ENCODE data around the gene DDIAS.

The DDIAS gene

DNA sequence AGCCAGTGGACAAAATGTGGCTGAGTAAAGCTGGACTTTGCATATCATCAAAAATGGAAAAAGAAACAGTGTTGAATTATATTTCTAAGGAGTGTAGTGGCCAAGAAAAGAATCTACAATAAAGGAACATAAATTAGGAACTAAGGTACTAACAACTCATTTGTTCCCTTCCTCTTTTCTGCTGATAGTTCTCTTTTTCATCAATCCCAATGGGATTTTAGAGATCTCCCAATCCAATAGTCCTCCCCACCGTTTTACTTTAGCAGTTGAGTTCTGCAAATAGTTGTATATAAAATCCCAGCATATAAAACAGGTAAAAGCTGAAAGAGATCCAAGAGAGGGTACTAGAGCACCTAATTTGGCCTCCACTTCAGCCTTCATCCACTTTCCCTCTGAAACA lies 3.3 kb upstream of the DDIAS start:
- Histone ChIP-seq H3F3A (ENCODE audit: low read depth) (no peaks in the 10 kb centered on the region), H3K27me3 (ENCODE audit: insufficient read depth, low read length, poor library complexity, severe bottlenecking) (no peaks in the 10 kb centered on the region), H4K20me1 (ENCODE audit: insufficient read depth, low read length, poor library complexity, severe bottlenecking) (no peaks in the 10 kb centered on the region), H3K9ac (ENCODE audit: low read depth, low read length, poor library complexity, severe bottlenecking) (no peak overlapping the region), H3K9me2 (replicated peaks; ENCODE audit: low read depth, low read length) (no peaks in the 10 kb centered on the region), H3K36me3 (ENCODE audit: insufficient read depth, low read length) (no peaks in the 10 kb centered on the region), H3K4me3 (ENCODE audit: low read length, poor library complexity, severe bottlenecking) (no peak overlapping the region), H3K9me3 (ENCODE audit: insufficient read depth, low read depth, low read length) (no peaks in the 10 kb centered on the region), H2AFZ (ENCODE audit: low read length) (no peak overlapping the region), H3K79me2 (ENCODE audit: insufficient read depth, low read length) (no peaks in the 10 kb centered on the region), H3K4me1 (ENCODE audit: insufficient read depth, low read length, poor library complexity, severe bottlenecking) (no peaks in the 10 kb centered on the region), H3K4me2 (ENCODE audit: low read depth, low read length, poor library complexity, severe bottlenecking) (no peak overlapping the region)
- no peak for TF ChIP-seq EZH2phosphoT487 (IDR thresholded peaks at IDR 0.05; ENCODE audit: borderline replicate concordance)
- TF ChIP-seq, protein P1, sequence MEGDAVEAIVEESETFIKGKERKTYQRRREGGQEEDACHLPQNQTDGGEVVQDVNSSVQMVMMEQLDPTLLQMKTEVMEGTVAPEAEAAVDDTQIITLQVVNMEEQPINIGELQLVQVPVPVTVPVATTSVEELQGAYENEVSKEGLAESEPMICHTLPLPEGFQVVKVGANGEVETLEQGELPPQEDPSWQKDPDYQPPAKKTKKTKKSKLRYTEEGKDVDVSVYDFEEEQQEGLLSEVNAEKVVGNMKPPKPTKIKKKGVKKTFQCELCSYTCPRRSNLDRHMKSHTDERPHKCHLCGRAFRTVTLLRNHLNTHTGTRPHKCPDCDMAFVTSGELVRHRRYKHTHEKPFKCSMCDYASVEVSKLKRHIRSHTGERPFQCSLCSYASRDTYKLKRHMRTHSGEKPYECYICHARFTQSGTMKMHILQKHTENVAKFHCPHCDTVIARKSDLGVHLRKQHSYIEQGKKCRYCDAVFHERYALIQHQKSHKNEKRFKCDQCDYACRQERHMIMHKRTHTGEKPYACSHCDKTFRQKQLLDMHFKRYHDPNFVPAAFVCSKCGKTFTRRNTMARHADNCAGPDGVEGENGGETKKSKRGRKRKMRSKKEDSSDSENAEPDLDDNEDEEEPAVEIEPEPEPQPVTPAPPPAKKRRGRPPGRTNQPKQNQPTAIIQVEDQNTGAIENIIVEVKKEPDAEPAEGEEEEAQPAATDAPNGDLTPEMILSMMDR (conservative IDR thresholded peaks at IDR 0.05; ENCODE audit: low read length), result no peak

DNA sequence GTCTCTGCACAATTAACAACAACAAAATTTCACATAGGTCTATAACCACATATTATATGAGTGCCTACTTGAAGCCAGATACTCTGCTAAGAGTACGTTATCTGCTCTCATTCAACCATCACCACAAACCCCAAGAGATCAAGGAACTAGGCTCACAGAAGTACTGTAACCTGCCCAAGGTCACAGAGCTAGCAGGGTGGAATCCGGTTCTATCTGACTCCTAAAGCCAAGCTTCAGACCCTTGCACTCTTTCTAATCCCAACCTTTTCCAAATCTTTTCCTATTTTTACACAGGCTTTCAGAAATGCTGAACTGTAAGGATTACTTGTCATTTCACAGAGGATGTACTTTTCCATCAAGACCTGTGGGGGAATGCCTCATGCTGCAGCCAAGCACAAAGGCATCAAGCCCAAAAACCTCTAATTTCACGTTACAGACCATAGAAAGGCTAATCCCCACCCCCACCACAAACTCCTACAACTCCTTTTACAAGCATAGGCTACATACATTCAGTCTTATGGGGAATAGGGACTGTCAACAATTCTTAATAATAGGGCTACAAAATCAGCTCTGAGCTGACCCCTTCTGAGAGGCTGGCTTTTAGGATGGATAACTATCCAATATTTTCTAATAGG lies 2.2 kb upstream of the DDIAS start:
- H3K79me2 ChIP-seq (ENCODE audit: insufficient read depth, low read length), result no peaks in the 10 kb centered on the region
- H3K9ac ChIP-seq (ENCODE audit: low read depth, low read length, poor library complexity, severe bottlenecking), result no peak overlapping the region
- H3K4me3 ChIP-seq (ENCODE audit: low read length, poor library complexity, severe bottlenecking), result no peak overlapping the region
- no peaks in the 10 kb centered on the region for H3K9me3 ChIP-seq (ENCODE audit: insufficient read depth, low read depth, low read length)
- no peaks in the 10 kb centered on the region for H3F3A ChIP-seq (ENCODE audit: low read depth)
- H3K9me2 ChIP-seq (replicated peaks; ENCODE audit: low read depth, low read length), result no peaks in the 10 kb centered on the region
- no peaks in the 10 kb centered on the region for H3K36me3 ChIP-seq (ENCODE audit: insufficient read depth, low read length)
- H3K27me3 ChIP-seq (ENCODE audit: insufficient read depth, low read length, poor library complexity, severe bottlenecking), result no peaks in the 10 kb centered on the region
- H3K4me1 ChIP-seq (ENCODE audit: insufficient read depth, low read length, poor library complexity, severe bottlenecking), result no peaks in the 10 kb centered on the region
- TF ChIP-seq, protein P1 (conservative IDR thresholded peaks at IDR 0.05; ENCODE audit: low read length), result no peak
- no peak for TF ChIP-seq EZH2phosphoT487 (IDR thresholded peaks at IDR 0.05; ENCODE audit: borderline replicate concordance)
- H4K20me1 ChIP-seq (ENCODE audit: insufficient read depth, low read length, poor library complexity, severe bottlenecking), result no peaks in the 10 kb centered on the region
- no peak overlapping the region for H3K4me2 ChIP-seq (ENCODE audit: low read depth, low read length, poor library complexity, severe bottlenecking)
- no peak overlapping the region for H2AFZ ChIP-seq (ENCODE audit: low read length)

DNA sequence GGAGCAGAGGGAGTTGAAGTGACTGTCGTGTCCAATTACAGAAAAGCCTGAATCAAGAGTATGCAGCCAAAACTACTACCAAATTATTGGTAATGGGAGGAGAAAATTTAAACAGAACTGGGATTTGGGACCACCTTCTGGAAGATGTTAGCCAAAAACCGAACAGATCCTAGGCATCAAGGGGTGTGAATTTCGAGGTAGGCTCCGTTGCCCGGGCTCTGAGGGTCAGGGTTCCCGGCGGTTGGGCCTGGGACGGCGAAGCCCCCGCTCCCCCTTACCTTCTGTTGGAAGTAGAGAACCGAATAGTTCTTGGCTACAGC lies 1.6 kb upstream of the DDIAS start:
- Histone ChIP-seq H3K9me2 (replicated peaks; ENCODE audit: low read depth, low read length) (no peaks in the 10 kb centered on the region), H3K36me3 (ENCODE audit: insufficient read depth, low read length) (no peaks in the 10 kb centered on the region), H3F3A (ENCODE audit: low read depth) (no peaks in the 10 kb centered on the region), H3K27me3 (ENCODE audit: insufficient read depth, low read length, poor library complexity, severe bottlenecking) (no peaks in the 10 kb centered on the region), H3K9me3 (ENCODE audit: insufficient read depth, low read depth, low read length) (no peaks in the 10 kb centered on the region), H3K4me3 (ENCODE audit: low read length, poor library complexity, severe bottlenecking) (no peak overlapping the region), H3K4me2 (ENCODE audit: low read depth, low read length, poor library complexity, severe bottlenecking) (no peak overlapping the region), H3K4me1 (ENCODE audit: insufficient read depth, low read length, poor library complexity, severe bottlenecking) (no peaks in the 10 kb centered on the region), H3K79me2 (ENCODE audit: insufficient read depth, low read length) (no peaks in the 10 kb centered on the region), H2AFZ (ENCODE audit: low read length) (no peak overlapping the region), H3K9ac (ENCODE audit: low read depth, low read length, poor library complexity, severe bottlenecking) (no peak overlapping the region), H4K20me1 (ENCODE audit: insufficient read depth, low read length, poor library complexity, severe bottlenecking) (no peaks in the 10 kb centered on the region)
- no peak for TF ChIP-seq EZH2phosphoT487 (IDR thresholded peaks at IDR 0.05; ENCODE audit: borderline replicate concordance)
- TF ChIP-seq, protein P1 (conservative IDR thresholded peaks at IDR 0.05; ENCODE audit: low read length), result no peak
